ENCODE data around the gene HIVEP3.

- TF ChIP-seq CTCF (IDR thresholded peaks at IDR 0.05) (no peak), POLR2A (IDR thresholded peaks at IDR 0.05) (no peak)
Measured at GRCh38 chr1:41846625-41847405, 71.9 kb downstream of the HIVEP3 start.

All from tibial nerve (tissue), 3 donors.